ENCODE data around the gene TRIM38.
"Not testable (repeated sequence)": the region's sequence is repeated elsewhere in the genome, so short reads cannot be mapped to it uniquely, and the experiment has no call there.

Gene TRIM38

GRCh38 chr6:26014386-26014785 lies 51.8 kb downstream of the TRIM38 start:
- not testable (repeated sequence) for H3K36me3 ChIP-seq (ENCODE audit: insufficient read depth, low read length); H3K9ac ChIP-seq (ENCODE audit: low read length); H3K27me3 ChIP-seq (ENCODE audit: control insufficient read depth in 1 of 2, insufficient read depth in 2 of 2, low read length in 2 of 2); H3K4me1 ChIP-seq (ENCODE audit: insufficient read depth, low read length); H3K27ac ChIP-seq (ENCODE audit: low read depth, low read length); H3K9me3 ChIP-seq (ENCODE audit: low read length); H3K4me3 ChIP-seq (ENCODE audit: low read depth in 1 of 2, low read length in 2 of 2)

- no peak overlapping the region for H3K27ac ChIP-seq (ENCODE audit: low read depth, low read length)
- no peak overlapping the region for H3K9ac ChIP-seq (ENCODE audit: low read length)
- H3K4me3 ChIP-seq (ENCODE audit: low read depth in 1 of 2, low read length in 2 of 2), result peak overlapping the region in 1 of 2 donors; percentile 53
- no peaks in the 10 kb centered on the region for H3K36me3 ChIP-seq (ENCODE audit: insufficient read depth, low read length)
- no peaks in the 10 kb centered on the region for H3K9me3 ChIP-seq (ENCODE audit: low read length)
- no peaks in the 10 kb centered on the region for H3K27me3 ChIP-seq (ENCODE audit: control insufficient read depth in 1 of 2, insufficient read depth in 2 of 2, low read length in 2 of 2)
- peaks cover 6% of the 10 kb centered on the region for H3K4me1 ChIP-seq (ENCODE audit: insufficient read depth, low read length)
These were observed 53.8 kb downstream of the TRIM38 start for GRCh38 chr6:26016245-26016962.

GRCh38 chr6:26016963-26017631 lies 54.5 kb downstream of the TRIM38 start:
- no peaks in the 10 kb centered on the region for H3K27me3 ChIP-seq (ENCODE audit: control insufficient read depth in 1 of 2, insufficient read depth in 2 of 2, low read length in 2 of 2)
- peak overlapping the region; percentile 57 for H3K27ac ChIP-seq (ENCODE audit: low read depth, low read length)
- no peaks in the 10 kb centered on the region for H3K9me3 ChIP-seq (ENCODE audit: low read length)
- peak overlapping the region; percentile 35 for H3K9ac ChIP-seq (ENCODE audit: low read length)
- peak overlapping the region; percentile 23 to 53 for H3K4me3 ChIP-seq (ENCODE audit: low read depth in 1 of 2, low read length in 2 of 2)
- H3K4me1 ChIP-seq (ENCODE audit: insufficient read depth, low read length), result peaks cover 6% of the 10 kb centered on the region
- no peaks in the 10 kb centered on the region for H3K36me3 ChIP-seq (ENCODE audit: insufficient read depth, low read length)

GRCh38 chr6:26017632-26017966 lies 55.0 kb downstream of the TRIM38 start:
- H3K9ac ChIP-seq (ENCODE audit: low read length), result peak overlapping the region; percentile 35
- H3K36me3 ChIP-seq (ENCODE audit: insufficient read depth, low read length), result no peaks in the 10 kb centered on the region
- H3K27ac ChIP-seq (ENCODE audit: low read depth, low read length), result peak overlapping the region; percentile 53
- peaks cover 6% of the 10 kb centered on the region for H3K4me1 ChIP-seq (ENCODE audit: insufficient read depth, low read length)
- H3K9me3 ChIP-seq (ENCODE audit: low read length), result no peaks in the 10 kb centered on the region
- H3K27me3 ChIP-seq (ENCODE audit: control insufficient read depth in 1 of 2, insufficient read depth in 2 of 2, low read length in 2 of 2), result no peaks in the 10 kb centered on the region
- H3K4me3 ChIP-seq (ENCODE audit: low read depth in 1 of 2, low read length in 2 of 2), result peak overlapping the region; percentile 23 to 53

- H3K9ac ChIP-seq (ENCODE audit: low read length), result no peak overlapping the region
- no peak overlapping the region for H3K4me3 ChIP-seq (ENCODE audit: low read depth in 1 of 2, low read length in 2 of 2)
- no peaks in the 10 kb centered on the region for H3K36me3 ChIP-seq (ENCODE audit: insufficient read depth, low read length)
- H3K27ac ChIP-seq (ENCODE audit: low read depth, low read length), result peak overlapping the region; percentile 27
- H3K27me3 ChIP-seq (ENCODE audit: control insufficient read depth in 1 of 2, insufficient read depth in 2 of 2, low read length in 2 of 2), result no peaks in the 10 kb centered on the region
- no peaks in the 10 kb centered on the region for H3K9me3 ChIP-seq (ENCODE audit: low read length)
- H3K4me1 ChIP-seq (ENCODE audit: insufficient read depth, low read length), result peaks cover 6% of the 10 kb centered on the region
These were observed 56.7 kb downstream of the TRIM38 start for GRCh38 chr6:26019261-26019830.

- peak overlapping the region in 1 of 2 donors; percentile 79 for H3K4me3 ChIP-seq (ENCODE audit: low read depth in 1 of 2, low read length in 2 of 2)
- no peaks in the 10 kb centered on the region for H3K27me3 ChIP-seq (ENCODE audit: control insufficient read depth in 1 of 2, insufficient read depth in 2 of 2, low read length in 2 of 2)
- H3K36me3 ChIP-seq (ENCODE audit: insufficient read depth, low read length), result no peaks in the 10 kb centered on the region
- peak overlapping the region; percentile 27 for H3K27ac ChIP-seq (ENCODE audit: low read depth, low read length)
- no peaks in the 10 kb centered on the region for H3K9me3 ChIP-seq (ENCODE audit: low read length)
- H3K4me1 ChIP-seq (ENCODE audit: insufficient read depth, low read length), result peaks cover 6% of the 10 kb centered on the region
- no peak overlapping the region for H3K9ac ChIP-seq (ENCODE audit: low read length)
These were observed 57.3 kb downstream of the TRIM38 start for GRCh38 chr6:26019967-26020328.

GRCh38 chr6:26020329-26021000 lies 57.9 kb downstream of the TRIM38 start:
- H3K9me3 ChIP-seq (ENCODE audit: low read length), result no peaks in the 10 kb centered on the region
- H3K4me3 ChIP-seq (ENCODE audit: low read depth in 1 of 2, low read length in 2 of 2), result peak overlapping the region; percentile 69 to 79
- H3K27me3 ChIP-seq (ENCODE audit: control insufficient read depth in 1 of 2, insufficient read depth in 2 of 2, low read length in 2 of 2), result no peaks in the 10 kb centered on the region
- H3K36me3 ChIP-seq (ENCODE audit: insufficient read depth, low read length), result no peaks in the 10 kb centered on the region
- H3K4me1 ChIP-seq (ENCODE audit: insufficient read depth, low read length), result peaks cover 6% of the 10 kb centered on the region
- H3K27ac ChIP-seq (ENCODE audit: low read depth, low read length), result peak overlapping the region; percentile 87
- H3K9ac ChIP-seq (ENCODE audit: low read length), result peak overlapping the region; percentile 59

GRCh38 chr6:26021001-26021349 lies 58.4 kb downstream of the TRIM38 start:
- Histone ChIP-seq H3K27me3 (ENCODE audit: control insufficient read depth in 1 of 2, insufficient read depth in 2 of 2, low read length in 2 of 2) (no peaks in the 10 kb centered on the region), H3K4me1 (ENCODE audit: insufficient read depth, low read length) (peaks cover 11% of the 10 kb centered on the region), H3K27ac (ENCODE audit: low read depth, low read length) (peak overlapping the region; percentile 87), H3K9me3 (ENCODE audit: low read length) (no peaks in the 10 kb centered on the region), H3K4me3 (ENCODE audit: low read depth in 1 of 2, low read length in 2 of 2) (peak overlapping the region; percentile 69 to 79), H3K36me3 (ENCODE audit: insufficient read depth, low read length) (no peaks in the 10 kb centered on the region), H3K9ac (ENCODE audit: low read length) (peak overlapping the region; percentile 59)

- Histone ChIP-seq H3K4me1 (ENCODE audit: insufficient read depth, low read length) (peaks cover 13% of the 10 kb centered on the region), H3K4me3 (ENCODE audit: low read depth in 1 of 2, low read length in 2 of 2) (peak overlapping the region; percentile 69 to 79), H3K27ac (ENCODE audit: low read depth, low read length) (peak overlapping the region; percentile 87), H3K36me3 (ENCODE audit: insufficient read depth, low read length) (no peaks in the 10 kb centered on the region), H3K27me3 (ENCODE audit: control insufficient read depth in 1 of 2, insufficient read depth in 2 of 2, low read length in 2 of 2) (no peaks in the 10 kb centered on the region), H3K9me3 (ENCODE audit: low read length) (no peaks in the 10 kb centered on the region), H3K9ac (ENCODE audit: low read length) (peak overlapping the region; percentile 59)
These were observed 58.9 kb downstream of the TRIM38 start for GRCh38 chr6:26021350-26022131.

- Histone ChIP-seq H3K27ac (ENCODE audit: low read depth, low read length) (peak overlapping the region; percentile 87), H3K9ac (ENCODE audit: low read length) (peak overlapping the region; percentile 59), H3K27me3 (ENCODE audit: control insufficient read depth in 1 of 2, insufficient read depth in 2 of 2, low read length in 2 of 2) (no peaks in the 10 kb centered on the region), H3K4me1 (ENCODE audit: insufficient read depth, low read length) (peaks cover 13% of the 10 kb centered on the region), H3K4me3 (ENCODE audit: low read depth in 1 of 2, low read length in 2 of 2) (peak overlapping the region; percentile 43 to 79), H3K9me3 (ENCODE audit: low read length) (no peaks in the 10 kb centered on the region), H3K36me3 (ENCODE audit: insufficient read depth, low read length) (no peaks in the 10 kb centered on the region)
These were observed 59.5 kb downstream of the TRIM38 start for GRCh38 chr6:26022132-26022472.

GRCh38 chr6:26022737-26023136 lies 60.1 kb downstream of the TRIM38 start:
- no peaks in the 10 kb centered on the region for H3K9me3 ChIP-seq (ENCODE audit: low read length)
- H3K36me3 ChIP-seq (ENCODE audit: insufficient read depth, low read length), result no peaks in the 10 kb centered on the region
- H3K27me3 ChIP-seq (ENCODE audit: control insufficient read depth in 1 of 2, insufficient read depth in 2 of 2, low read length in 2 of 2), result no peaks in the 10 kb centered on the region
- no peak overlapping the region for H3K4me3 ChIP-seq (ENCODE audit: low read depth in 1 of 2, low read length in 2 of 2)
- no peak overlapping the region for H3K9ac ChIP-seq (ENCODE audit: low read length)
- peaks cover 13% of the 10 kb centered on the region for H3K4me1 ChIP-seq (ENCODE audit: insufficient read depth, low read length)
- peak overlapping the region; percentile 21 for H3K27ac ChIP-seq (ENCODE audit: low read depth, low read length)

All from muscle layer of colon (tissue), 2 donors.